Adrenal gland (tissue), 12 donors: ENCODE data around the gene NUDT16. TPM values are rescaled to one million over a fixed set of nuclear protein-coding genes. Genes with fewer than 3 reads are reported as not detected.

ENCODE experiments used
- DNase-seq, 7 donors: peaks; one replicate each; pipeline ENCODE4 v3.0.0-alpha.2; 2019 to 2020
- H3K27ac ChIP-seq, 5 donors: fragments of 200-600 bp; sonication (generic) in 4 of 5; 1 replicate in 3 of 5; 2 replicates in 2 of 5; pipeline versions ENCODE4 v1.5.1 to v1.8.0; 2016 to 2020; ENCODE audit warnings: mild to moderate bottlenecking in 1 of 5
- H3K27me3 ChIP-seq: fragments of 200-600 bp; 2 replicates; pipeline ENCODE4 v1.8.0; 2021
- H3K36me3 ChIP-seq, 2 donors: fragments of 200-600 bp; replicated peaks in 1 of 2; 1 replicate in 1 of 2; 2 replicates in 1 of 2; pipeline versions ENCODE4 v1.5.1 to v1.8.0; 2018 to 2022
- H3K4me1 ChIP-seq, 2 donors: fragments of 200-600 bp; replicated peaks in 1 of 2; 1 replicate in 1 of 2; 2 replicates in 1 of 2; pipeline versions ENCODE4 v1.5.1 to v1.8.0; 2018 to 2021
- H3K4me3 ChIP-seq, 4 donors: fragments of 200-600 bp; sonication (generic) in 3 of 4; one replicate each; pipeline ENCODE4 v1.5.1; 2016 to 2018
- H3K9me3 ChIP-seq, 3 donors: fragments of 200-600 bp; sonication (generic) in 1 of 3; replicated peaks in 1 of 3; 1 replicate in 2 of 3; 2 replicates in 1 of 3; pipeline versions ENCODE4 v1.5.1 to v1.8.0; 2016 to 2021
- CTCF ChIP-seq, 6 experiments: fragments of 450-650 bp in 4 of 6; fragments of 200-600 bp in 2 of 6; sonication (generic) in 1 of 6; IDR thresholded peaks; 1 replicate in 5 of 6; 2 replicates in 1 of 6; pipeline versions ENCODE4 v1.5.1 to v1.8.0; 2016 to 2021; ENCODE audit warnings: antibody characterized with exemption in 6 of 6, mild to moderate bottlenecking in 2 of 6, moderate library complexity in 1 of 6
- POLR2A ChIP-seq, 2 donors: fragments of 450-650 bp; IDR thresholded peaks; one replicate each; pipeline ENCODE4 v1.6.1; 2017; ENCODE audit warnings: antibody characterized with exemption in 2 of 2, mild to moderate bottlenecking in 2 of 2, moderate library complexity in 1 of 2
- WGBS, 4 donors: extraction: QIAGEN DNeasy Blood & Tissue Kit in 2 of 4; methylation state at CpG; one replicate each; pipeline versions ENCODE4 v1.1.5 to v1.1.7; 2013 to 2017; 5-methylcytosine and 5-hydroxymethylcytosine counted together
- intact Hi-C, 2 donors: fragments of 100-400 bp; cut with DNase I; formaldehyde crosslinking; loops; one replicate each; pipeline versions ENCODE4 v1.14.1 to v1.15.0; 2022 to 2023
- polyA plus RNA-seq, 3 donors: library from polyadenylated mRNA; stranded (reverse); fragments of 200-250 nt in 2 of 3; fragments of 350-450 nt in 1 of 3; fragmentation: Illumina TruSeq in 1 of 3; extraction: RNeasy Lipid Tissue Mini Kit (QIAGEN cat#74804) in 1 of 3; gene quantifications; one replicate each; pipeline ENCODE4 v1.2.3, GENCODE V29; 2013 to 2014
- total RNA-seq, 9 donors: library from RNA; depleted of rRNA in 4 of 9; stranded (reverse); fragments of >200 nt in 4 of 9; fragments of 120-200 nt in 1 of 9; fragmentation: NEBNext Ultra II Directional in 1 of 9; extraction: Animal tissue kit (Norgen Biotek cat#: 25700) in 1 of 9; gene quantifications; one replicate each; pipeline versions ENCODE4 v1.1.0 to v1.2.4, GENCODE V29; 2013 to 2023
- donor health status: healthy with polysubstance abuse.
- donor health status: Bipolar disorder and iron deficiency.
- donor health status: DM: yes; HTN: yes; CAD: no.
- donor health status: DM: no; HTN: no; CAD: no.
- donor health status: DM: no; HTN: no; CAD: no.
- donor health status: DM: yes; HTN: yes; CAD: no.

NUDT16 gene
- total and polyA plus RNA-seq, 12 donors, result 13.6 to 42.2 (median 22.4) TPM

- Histone ChIP-seq H3K4me3 (no peak overlapping the region), H3K27me3 (no peaks in the 10 kb centered on the region)
These were observed 23.8 kb downstream of the NUDT16 start for GRCh38 chr3:131405411-131405810.

GRCh38 chr3:131406274-131406673, 24.7 kb downstream of the NUDT16 start:
- no peak for DNase-seq
- WGBS, 4 donors, result 60 to 70% (median 64%) methylated on average over 2 of the region's 2 CpGs
- Histone ChIP-seq H3K27me3 (no peaks in the 10 kb centered on the region), H3K36me3 (no peaks in the 10 kb centered on the region), H3K4me1 (no peaks in the 10 kb centered on the region), H3K9me3 (no peaks in the 10 kb centered on the region), H3K4me3 (no peak overlapping the region), H3K27ac (no peak overlapping the region)
- TF ChIP-seq CTCF (IDR thresholded peaks at IDR 0.05), result no peak
- TF ChIP-seq POLR2A (IDR thresholded peaks at IDR 0.05), result no peak
- intact Hi-C loops, result no loop called here

More at GRCh38 chr3:131405411-131405810, 23.8 kb downstream of the NUDT16 start:
- 84 to 96% (median 86%) methylated on average over 1 of the region's 1 CpG for WGBS, 4 donors
- intact Hi-C loops, result no loop called here
- H3K36me3 ChIP-seq, result no peaks in the 10 kb centered on the region
- H3K9me3 ChIP-seq, result no peaks in the 10 kb centered on the region
- H3K27ac ChIP-seq, result no peak overlapping the region
- TF ChIP-seq POLR2A (IDR thresholded peaks at IDR 0.05), result no peak
- TF ChIP-seq CTCF (IDR thresholded peaks at IDR 0.05), result no peak
- DNase-seq, result no peak
- no peaks in the 10 kb centered on the region for H3K4me1 ChIP-seq

GRCh38 chr3:131417751-131418150, 36.2 kb downstream of the NUDT16 start:
- Histone ChIP-seq H3K9me3 (no peaks in the 10 kb centered on the region), H3K27me3 (no peaks in the 10 kb centered on the region), H3K4me3 (no peak overlapping the region), H3K27ac (no peak overlapping the region), H3K4me1 (no peaks in the 10 kb centered on the region), H3K36me3 (no peaks in the 10 kb centered on the region)
- TF ChIP-seq CTCF (IDR thresholded peaks at IDR 0.05) (no peak), POLR2A (IDR thresholded peaks at IDR 0.05) (no peak)
- WGBS, 4 donors, result 69 to 85% (median 76%) methylated on average over 2 of the region's 2 CpGs
- intact Hi-C loops, result no loop called here
- no peak for DNase-seq

DNA sequence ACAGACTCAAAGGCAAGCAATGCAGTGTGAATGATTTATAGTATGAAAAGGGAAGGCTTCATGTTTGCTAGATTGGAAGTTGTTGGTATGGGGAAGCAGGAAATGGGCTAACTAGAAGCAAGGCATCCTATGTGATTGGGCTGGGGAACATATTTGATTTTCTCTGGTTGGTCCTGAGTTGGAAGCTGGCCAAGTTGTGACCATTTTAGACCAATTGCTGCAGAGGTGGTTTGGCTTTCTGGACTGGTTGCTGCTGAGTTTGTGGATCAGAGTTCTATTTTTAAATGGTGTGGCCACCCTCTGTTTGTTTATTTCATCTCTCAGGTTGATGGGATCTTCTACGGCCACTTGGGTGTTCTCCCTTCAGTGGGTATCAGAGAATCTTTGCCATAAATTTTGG, 39.7 kb downstream of the NUDT16 start:
- WGBS, 4 donors, result 81 to 100% (median 83%) methylated on average over 1 of the region's 1 CpG
- no peak for DNase-seq
- TF ChIP-seq POLR2A (IDR thresholded peaks at IDR 0.05) (no peak), CTCF (IDR thresholded peaks at IDR 0.05) (no peak)
- H3K27me3 ChIP-seq, result no peaks in the 10 kb centered on the region
- H3K9me3 ChIP-seq, result no peaks in the 10 kb centered on the region
- intact Hi-C loops, result no loop called here
- no peak overlapping the region for H3K4me3 ChIP-seq
- no peak overlapping the region for H3K27ac ChIP-seq
- H3K36me3 ChIP-seq, result no peaks in the 10 kb centered on the region
- H3K4me1 ChIP-seq, result no peaks in the 10 kb centered on the region
